H1 (cell line): ENCODE results near the gene TRAP1. TPM values are rescaled to one million over a fixed set of nuclear protein-coding genes. Genes with fewer than 3 reads are reported as not detected.

Experiments used
- CTCF ChIA-PET: fragments of 300-600 bp; sonication (Branson Sonifier 250); formaldehyde crosslinking; loops from one replicate; lab custom pipeline; 2021; ENCODE audit not compliant: partially characterized antibody; lab: Charles Lee
- POLR2A ChIA-PET: fragments of 300-600 bp; sonication (Branson Sonifier 250); formaldehyde crosslinking; loops from one replicate; lab custom pipeline; 2021; ENCODE audit warnings: inconsistent platforms; ENCODE audit not compliant: partially characterized antibody; lab: Charles Lee
- DNase-seq, 2 experiments: peaks; one replicate each; pipeline versions ENCODE4 v3.0.0 to v3.0.0-alpha.2; 2010 to 2022; ENCODE audit warnings: low spot score in 2 of 2, low read depth in 1 of 2, mixed read lengths in 1 of 2
- FAIRE-seq: peaks from 2 replicates; lab custom pipeline; 2011; peaks lifted over from hg19 to GRCh38; lab: Jason Lieb, UNC
- H2AFZ ChIP-seq: 2 replicates; pipeline ENCODE4 v1.8.1; 2012; ENCODE audit warnings: low read length, inconsistent platforms
- H2AK5ac ChIP-seq: 2 replicates; pipeline ENCODE4 v1.6.1; 2013; ENCODE audit warnings: low read depth, low read length
- H2BK120ac ChIP-seq: replicated peaks from 2 replicates; pipeline ENCODE3; 2013; ENCODE audit warnings: low read depth, low read length, inconsistent platforms
- H2BK12ac ChIP-seq: 2 replicates; pipeline ENCODE4 v1.6.1; 2013; ENCODE audit warnings: low read depth, low read length
- H2BK15ac ChIP-seq: 2 replicates; pipeline ENCODE4 v1.6.1; 2013; ENCODE audit warnings: low read length
- H2BK20ac ChIP-seq: 2 replicates; pipeline ENCODE4 v1.6.1; 2013; ENCODE audit warnings: low read length
- H2BK5ac ChIP-seq: 2 replicates; pipeline ENCODE4 v1.6.1; 2013; ENCODE audit warnings: low read depth, low read length
- H3K14ac ChIP-seq: 2 replicates; pipeline ENCODE4 v1.6.1; 2013; ENCODE audit warnings: inconsistent platforms; ENCODE audit not compliant: insufficient read length
- H3K18ac ChIP-seq: 2 replicates; pipeline ENCODE4 v1.6.1; 2013; ENCODE audit warnings: low read length; ENCODE audit errors: extremely low read depth
- H3K23ac ChIP-seq: 2 replicates; pipeline ENCODE4 v1.6.1; 2013; ENCODE audit warnings: inconsistent platforms; ENCODE audit not compliant: insufficient read length
- H3K23me2 ChIP-seq: 2 replicates; pipeline ENCODE4 v1.6.1; 2013; ENCODE audit warnings: low read depth, low read length
- H3K27ac ChIP-seq: 2 replicates; pipeline ENCODE4 v1.6.1; 2011; ENCODE audit warnings: low read depth, low read length, inconsistent platforms
- H3K27me3 ChIP-seq, 4 experiments: replicated peaks in 1 of 4; 1 replicate in 1 of 4; 2 replicates in 3 of 4; pipeline versions ENCODE4 v1.6.1 to v1.8.1; 2011 to 2013; ENCODE audit warnings: low read length in 3 of 4, mild to moderate bottlenecking in 3 of 4, inconsistent platforms in 2 of 4, mixed read lengths in 2 of 4, moderate library complexity in 1 of 4; ENCODE audit not compliant: control insufficient read depth in 3 of 4, insufficient read depth in 3 of 4; ENCODE audit errors: extremely low read depth in 1 of 4
- H3K36me3 ChIP-seq, 4 experiments: 2 replicates each; pipeline versions ENCODE4 v1.6.1 to v1.8.1; 2011 to 2013; ENCODE audit warnings: mild to moderate bottlenecking in 4 of 4, low read length in 3 of 4, moderate library complexity in 2 of 4, control low read depth in 1 of 4, inconsistent platforms in 1 of 4; ENCODE audit not compliant: insufficient read depth in 4 of 4, control insufficient read depth in 2 of 4
- H3K4ac ChIP-seq: replicated peaks from 2 replicates; pipeline ENCODE3; 2013; ENCODE audit warnings: low read length, low read depth, mixed read lengths, inconsistent platforms; ENCODE audit not compliant: insufficient read length
- H3K4me1 ChIP-seq, 4 experiments: replicated peaks in 1 of 4; 1 replicate in 1 of 4; 2 replicates in 3 of 4; pipeline versions ENCODE4 v1.6.1 to v1.8.1; 2011 to 2013; ENCODE audit warnings: low read length in 3 of 4, inconsistent platforms in 2 of 4, mixed read lengths in 1 of 4; ENCODE audit not compliant: insufficient read depth in 4 of 4, control insufficient read depth in 3 of 4
- H3K4me2 ChIP-seq, 2 experiments: 2 replicates each; pipeline versions ENCODE4 v1.6.1 to v1.8.1; 2011 to 2013; ENCODE audit warnings: low read depth in 2 of 2, low read length in 2 of 2, control low read depth in 1 of 2, inconsistent platforms in 1 of 2, mild to moderate bottlenecking in 1 of 2; ENCODE audit not compliant: insufficient read depth in 1 of 2
- H3K4me3 ChIP-seq, 4 experiments: fragments of 200-600, 300-600 bp in 1 of 4; sonication (generic), shearing (Covaris generic), sonication (Bioruptor Twin) in 1 of 4; 2 replicates each; pipeline versions ENCODE4 v1.5.1 to v1.8.1; 2011 to 2016; ENCODE audit warnings: low read length in 4 of 4, low read depth in 3 of 4, control low read depth in 2 of 4, inconsistent platforms in 2 of 4, mild to moderate bottlenecking in 2 of 4, mixed read lengths in 1 of 4, moderate library complexity in 1 of 4; ENCODE audit not compliant: insufficient read depth in 2 of 4; ENCODE audit errors: extremely low read depth in 1 of 4
- H3K56ac ChIP-seq: replicated peaks from 2 replicates; pipeline ENCODE3; 2013; ENCODE audit warnings: low read depth, mild to moderate bottlenecking, mixed read lengths, low read length, inconsistent platforms; ENCODE audit not compliant: insufficient read length
- H3K79me1 ChIP-seq: 2 replicates; pipeline ENCODE4 v1.6.1; 2013; ENCODE audit warnings: low read depth, low read length, control low read depth
- H3K79me2 ChIP-seq, 2 experiments: 2 replicates each; pipeline versions ENCODE4 v1.6.1 to v1.8.1; 2012 to 2013; ENCODE audit warnings: low read length in 2 of 2, mild to moderate bottlenecking in 2 of 2, inconsistent platforms in 1 of 2; ENCODE audit not compliant: insufficient read depth in 2 of 2, control insufficient read depth in 1 of 2
- H3K9ac ChIP-seq, 4 experiments: replicated peaks in 1 of 4; 1 replicate in 1 of 4; 2 replicates in 3 of 4; pipeline versions ENCODE4 v1.6.1 to v1.8.1; 2011 to 2013; ENCODE audit warnings: low read depth in 3 of 4, low read length in 3 of 4, control low read depth in 2 of 4, mild to moderate bottlenecking in 2 of 4, moderate library complexity in 2 of 4, inconsistent platforms in 1 of 4; ENCODE audit errors: extremely low read depth in 1 of 4
- H3K9me3 ChIP-seq, 2 experiments: 2 replicates each; pipeline versions ENCODE4 v1.6.1 to v1.8.1; 2012 to 2013; ENCODE audit warnings: mild to moderate bottlenecking in 2 of 2, moderate library complexity in 2 of 2, control low read depth in 1 of 2, inconsistent platforms in 1 of 2, low read depth in 1 of 2, low read length in 1 of 2, mixed read lengths in 1 of 2; ENCODE audit not compliant: insufficient read depth in 2 of 2
- H4K20me1 ChIP-seq, 2 experiments: replicated peaks in 1 of 2; 2 replicates each; pipeline versions ENCODE3 to v1.8.1; 2011 to 2013; ENCODE audit warnings: inconsistent platforms in 2 of 2, low read length in 2 of 2, mild to moderate bottlenecking in 1 of 2; ENCODE audit not compliant: insufficient read depth in 2 of 2, control insufficient read depth in 1 of 2
- H4K5ac ChIP-seq: 2 replicates; pipeline ENCODE4 v1.6.1; 2013; ENCODE audit warnings: low read length, low read depth, mixed read lengths, inconsistent platforms; ENCODE audit not compliant: insufficient read length
- H4K8ac ChIP-seq: 2 replicates; pipeline ENCODE4 v1.8.0; 2013; ENCODE audit warnings: mild to moderate bottlenecking, moderate library complexity, low read length, inconsistent platforms; ENCODE audit not compliant: insufficient read depth; ENCODE audit errors: extremely low read depth
- H4K91ac ChIP-seq: replicated peaks from 2 replicates; pipeline ENCODE3; 2013; ENCODE audit warnings: low read length, mixed read lengths, inconsistent platforms; ENCODE audit not compliant: insufficient read length
- BRCA1 ChIP-seq: IDR thresholded peaks from 2 replicates; pipeline ENCODE4 v1.6.1; 2012; ENCODE audit warnings: low read depth, low read length, improper control_type of control experiment
- CBX8 ChIP-seq: fragments of 300-800, 300-1000 bp; sonication (generic); IDR thresholded peaks from 2 replicates; pipeline ENCODE4 v1.7.1; 2016; ENCODE audit warnings: low read depth, low read length, borderline replicate concordance
- CEBPB ChIP-seq: IDR thresholded peaks from 2 replicates; pipeline ENCODE4 v1.6.1; 2012; ENCODE audit warnings: low read depth, low read length
- EGR1 ChIP-seq: IDR thresholded peaks from 2 replicates; pipeline ENCODE4 v1.6.1; 2011; ENCODE audit warnings: low read depth, low read length, borderline replicate concordance
- JUN ChIP-seq: IDR thresholded peaks from 2 replicates; pipeline ENCODE4 v1.6.1; 2011; ENCODE audit warnings: low read depth, mild to moderate bottlenecking, improper control_type of control experiment, low read length
- KDM5A ChIP-seq: fragments of 200-600 bp; IDR thresholded peaks from 2 replicates; pipeline ENCODE4 v1.7.1; 2012; ENCODE audit warnings: mild to moderate bottlenecking, low read length, inconsistent platforms, mixed read lengths
- NANOG ChIP-seq: IDR thresholded peaks from 2 replicates; pipeline ENCODE4 v1.6.1; 2011; ENCODE audit warnings: low read length, low read depth, mild to moderate bottlenecking, inconsistent platforms; ENCODE audit not compliant: insufficient read depth, poor library complexity, severe bottlenecking
- SP1 ChIP-seq: IDR thresholded peaks from 2 replicates; pipeline ENCODE4 v1.6.1; 2011; ENCODE audit warnings: low read depth, low read length
- SUZ12 ChIP-seq: fragments of 200-600 bp; sonication (generic); IDR thresholded peaks from 2 replicates; pipeline ENCODE4 v1.6.1; 2012; ENCODE audit warnings: mild to moderate bottlenecking, inconsistent platforms, low read length, moderate library complexity, mixed read lengths
- TBP ChIP-seq: IDR thresholded peaks from 2 replicates; pipeline ENCODE4 v1.6.1; 2011; ENCODE audit warnings: low read depth, low read length, improper control_type of control experiment
- WGBS, 2 experiments: shearing (Covaris generic) in 1 of 2; methylation state at CpG; one replicate each; pipeline versions ENCODE4 v1.1.6 to v1.1.7; 2013 to 2015; ENCODE audit warnings: low lambda C conversion rate in 2 of 2, mixed read lengths in 2 of 2, inconsistent platforms in 1 of 2, low coverage in 1 of 2, missing lambda C conversion rate in 1 of 2; ENCODE audit not compliant: insufficient replicate concordance in 2 of 2, insufficient coverage in 1 of 2, insufficient read length in 1 of 2; ENCODE audit errors: extremely low coverage in 1 of 2, missing lambda C conversion rate in 1 of 2; 5-methylcytosine and 5-hydroxymethylcytosine counted together
- polyA plus RNA-seq, 7 experiments: library from polyadenylated mRNA; depleted of rRNA in 3 of 7; stranded (reverse) in 5 of 7; unstranded in 2 of 7; fragments of >200 nt in 5 of 7; fragments of 200-250 nt in 2 of 7; gene quantifications; 1 replicate in 5 of 7; 2 replicates in 1 of 7; 4 replicates in 1 of 7; pipeline versions ENCODE4 v1.2.1 to v1.2.3, GENCODE V29; 2011 to 2013; ENCODE audit warnings: missing spikeins in 2 of 7, mixed read lengths in 2 of 7
- total RNA-seq: library from RNA; stranded (reverse); fragmentation: NEBNext Ultra II Directional; extraction: Animal tissue kit (Norgen Biotek cat#: 25700); gene quantifications from 2 replicates; pipeline ENCODE4 v1.2.1, GENCODE V29; 2021
- TF ChIP-seq, protein P1 (sequence below), 3 experiments: IDR thresholded peaks; 1 replicate in 2 of 3; 2 replicates in 1 of 3; pipeline versions ENCODE4 v1.5.1 to v1.6.1; 2011; ENCODE audit warnings: low read length in 3 of 3, mild to moderate bottlenecking in 3 of 3, inconsistent platforms in 2 of 3, low read depth in 1 of 3, moderate library complexity in 1 of 3; ENCODE audit not compliant: insufficient read depth in 1 of 3; ENCODE audit errors: control extremely low read depth in 1 of 3
- TF ChIP-seq, protein P2 (sequence below): IDR thresholded peaks from 2 replicates; pipeline ENCODE4 v1.6.1; 2012; ENCODE audit warnings: inconsistent platforms

Gene TRAP1
- total and polyA plus RNA-seq, 2 of the 8 experiments (the other 6 are each of a cell fraction or from before 2014, with no cell fraction given), result 215 to 283 TPM

DNA sequence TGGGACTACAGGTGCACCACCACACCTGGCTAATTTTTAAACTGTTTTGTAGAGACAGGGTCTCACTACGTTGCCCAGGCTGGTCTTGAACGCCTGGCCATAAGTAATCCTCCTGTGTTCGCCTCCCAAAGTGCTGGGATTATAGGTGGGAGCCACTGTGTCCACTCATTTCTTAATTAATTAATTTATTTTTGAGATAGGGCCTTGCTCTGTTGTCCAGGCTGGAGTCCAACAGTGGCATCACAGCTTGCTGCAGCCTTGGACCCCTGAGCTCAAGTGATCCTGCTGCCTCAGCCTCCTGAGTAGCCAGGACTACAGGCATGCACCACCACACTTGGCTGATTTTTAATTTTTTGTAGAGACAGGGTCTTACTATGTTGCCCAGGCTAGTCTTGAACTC lies 47.1 kb upstream of the TRAP1 start:
- H3K27me3 ChIP-seq, result no peaks in the 10 kb centered on the region
- H3K79me1 ChIP-seq, result no peaks in the 10 kb centered on the region
- no peaks in the 10 kb centered on the region; a peak in 1 of 4 replicates for H3K79me2 ChIP-seq
- H3K4me1 ChIP-seq, result no peaks in the 10 kb centered on the region
- H2AK5ac ChIP-seq, result no peak overlapping the region
- no peak overlapping the region for H3K27ac ChIP-seq
- ChIA-PET CTCF (no interaction called here), POLR2A (no interaction called here)
- H3K9me3 ChIP-seq, result no peaks in the 10 kb centered on the region
- no peak overlapping the region for H2BK15ac ChIP-seq
- no peak overlapping the region for H3K9ac ChIP-seq
- H4K5ac ChIP-seq, result no peak overlapping the region
- H3K4me3 ChIP-seq, result no peak overlapping the region
- peaks cover 0 to 6% of the 10 kb centered on the region in 2 experiments for H4K20me1 ChIP-seq
- no peaks in the 10 kb centered on the region for H3K23me2 ChIP-seq
- WGBS, 2 experiments, result 94% methylated on average over 3 of the region's 3 CpGs; no CpG with 5 or more reads in 1 of the 2 experiments
- no peak overlapping the region for H4K91ac ChIP-seq
- no peak overlapping the region for H3K23ac ChIP-seq
- no peak overlapping the region for H2BK120ac ChIP-seq
- FAIRE-seq, result no peak
- peaks cover 15 to 42% (median 31%) of the 10 kb centered on the region in 4 experiments; a peak in 7 of 8 replicates for H3K36me3 ChIP-seq
- H3K4ac ChIP-seq, result no peak overlapping the region
- H2AFZ ChIP-seq, result no peak overlapping the region
- H3K18ac ChIP-seq, result no peak overlapping the region
- no peak overlapping the region for H2BK12ac ChIP-seq
- no peak overlapping the region for H3K4me2 ChIP-seq
- no peak overlapping the region for H2BK20ac ChIP-seq
- no peak overlapping the region for H4K8ac ChIP-seq
- no peak for DNase-seq
- no peak overlapping the region for H3K14ac ChIP-seq
- no peak overlapping the region for H3K56ac ChIP-seq
- H2BK5ac ChIP-seq, result no peak overlapping the region
- TF ChIP-seq EGR1 (no peak), SUZ12 (no peak), SP1 (no peak), BRCA1 (no peak), CBX8 (no peak), JUN (no peak), KDM5A (no peak), NANOG (no peak), CEBPB (no peak), TBP (no peak)
- TF ChIP-seq, protein P1, sequence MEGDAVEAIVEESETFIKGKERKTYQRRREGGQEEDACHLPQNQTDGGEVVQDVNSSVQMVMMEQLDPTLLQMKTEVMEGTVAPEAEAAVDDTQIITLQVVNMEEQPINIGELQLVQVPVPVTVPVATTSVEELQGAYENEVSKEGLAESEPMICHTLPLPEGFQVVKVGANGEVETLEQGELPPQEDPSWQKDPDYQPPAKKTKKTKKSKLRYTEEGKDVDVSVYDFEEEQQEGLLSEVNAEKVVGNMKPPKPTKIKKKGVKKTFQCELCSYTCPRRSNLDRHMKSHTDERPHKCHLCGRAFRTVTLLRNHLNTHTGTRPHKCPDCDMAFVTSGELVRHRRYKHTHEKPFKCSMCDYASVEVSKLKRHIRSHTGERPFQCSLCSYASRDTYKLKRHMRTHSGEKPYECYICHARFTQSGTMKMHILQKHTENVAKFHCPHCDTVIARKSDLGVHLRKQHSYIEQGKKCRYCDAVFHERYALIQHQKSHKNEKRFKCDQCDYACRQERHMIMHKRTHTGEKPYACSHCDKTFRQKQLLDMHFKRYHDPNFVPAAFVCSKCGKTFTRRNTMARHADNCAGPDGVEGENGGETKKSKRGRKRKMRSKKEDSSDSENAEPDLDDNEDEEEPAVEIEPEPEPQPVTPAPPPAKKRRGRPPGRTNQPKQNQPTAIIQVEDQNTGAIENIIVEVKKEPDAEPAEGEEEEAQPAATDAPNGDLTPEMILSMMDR (IDR thresholded peaks at IDR 0.05; ENCODE audit: control extremely low read depth in 1 of 3, insufficient read depth in 1 of 3, low read depth in 1 of 3, low read length in 3 of 3), result no peak
- TF ChIP-seq, protein P2, sequence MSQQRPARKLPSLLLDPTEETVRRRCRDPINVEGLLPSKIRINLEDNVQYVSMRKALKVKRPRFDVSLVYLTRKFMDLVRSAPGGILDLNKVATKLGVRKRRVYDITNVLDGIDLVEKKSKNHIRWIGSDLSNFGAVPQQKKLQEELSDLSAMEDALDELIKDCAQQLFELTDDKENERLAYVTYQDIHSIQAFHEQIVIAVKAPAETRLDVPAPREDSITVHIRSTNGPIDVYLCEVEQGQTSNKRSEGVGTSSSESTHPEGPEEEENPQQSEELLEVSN, result no peak
